KMS-11 (cell line): ENCODE results near the gene CD22.

Source experiments
- H2AFZ ChIP-seq: fragments of 200-600 bp; sonication (generic); 2 replicates; pipeline ENCODE4 v1.6.1; 2016; ENCODE audit warnings: antibody characterized with exemption, mixed run types, low read depth
- H3K27ac ChIP-seq: fragments of 200-600 bp; sonication (generic); 2 replicates; pipeline ENCODE4 v1.6.1; 2016; ENCODE audit warnings: mild to moderate bottlenecking, mixed run types
- H3K27me3 ChIP-seq: fragments of 200-600 bp; sonication (generic); 2 replicates; pipeline ENCODE4 v1.6.1; 2017; ENCODE audit warnings: mild to moderate bottlenecking, low read depth, mixed run types, moderate library complexity; ENCODE audit not compliant: insufficient read depth
- H3K36me3 ChIP-seq: fragments of 200-600 bp; sonication (generic); 2 replicates; pipeline ENCODE4 v1.6.1; 2017; ENCODE audit warnings: mild to moderate bottlenecking, mixed run types; ENCODE audit not compliant: insufficient read depth
- H3K4me1 ChIP-seq: fragments of 200-600 bp; sonication (generic); 2 replicates; pipeline ENCODE4 v1.6.1; 2016; ENCODE audit warnings: mild to moderate bottlenecking, low read depth, mixed run types; ENCODE audit not compliant: poor library complexity, severe bottlenecking
- H3K4me2 ChIP-seq: fragments of 200-600 bp; sonication (generic); 2 replicates; pipeline ENCODE4 v1.7.0; 2016; ENCODE audit warnings: mild to moderate bottlenecking, mixed run types
- H3K4me3 ChIP-seq: fragments of 200-600 bp; sonication (generic); IDR thresholded peaks from 2 replicates; pipeline ENCODE4 v1.6.1; 2017; ENCODE audit warnings: low read depth, low read length, mixed read lengths; ENCODE audit not compliant: insufficient read depth
- H3K79me2 ChIP-seq: fragments of 200-600 bp; sonication (generic); 2 replicates; pipeline ENCODE4 v1.6.1; 2016; ENCODE audit warnings: low read depth, mixed run types; ENCODE audit not compliant: insufficient read depth
- H3K9ac ChIP-seq: fragments of 200-600 bp; sonication (generic); 2 replicates; pipeline ENCODE4 v1.6.1; 2016; ENCODE audit warnings: mild to moderate bottlenecking, mixed run types
- H4K20me1 ChIP-seq: fragments of 200-600 bp; sonication (generic); 2 replicates; pipeline ENCODE4 v1.6.1; 2016; ENCODE audit warnings: mild to moderate bottlenecking, mixed run types; ENCODE audit not compliant: insufficient read depth
- TF ChIP-seq, protein P1 (sequence below): fragments of 200-600 bp; sonication (generic); conservative IDR thresholded peaks from 2 replicates; pipeline ENCODE4 v1.6.1; 2017; ENCODE audit warnings: low read depth, mild to moderate bottlenecking, antibody characterized with exemption, low read length, moderate library complexity, mixed read lengths

CD22 gene

DNA sequence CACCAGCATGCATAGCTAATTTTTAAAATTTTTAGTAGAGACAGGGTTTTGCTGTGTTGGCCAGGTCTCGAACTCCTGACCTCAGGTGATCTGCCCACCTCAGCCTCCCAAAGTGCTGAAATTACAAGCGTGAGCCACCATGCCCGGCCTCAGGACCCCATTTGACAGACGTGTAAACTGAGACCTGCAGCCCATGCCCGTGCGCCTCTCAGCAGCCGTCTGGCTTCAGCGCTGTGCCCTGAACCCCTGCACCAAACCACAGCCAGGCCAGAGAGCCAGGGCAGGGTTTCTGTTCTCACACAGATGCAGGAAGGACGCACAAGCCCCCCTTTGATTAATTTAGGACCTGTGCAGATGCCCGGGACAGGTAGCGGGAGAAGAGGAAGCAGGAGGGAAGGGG, 11.4 kb downstream of the CD22 start:
- Histone ChIP-seq H4K20me1 (no peaks in the 10 kb centered on the region), H3K27ac (no peak overlapping the region), H3K4me1 (no peaks in the 10 kb centered on the region), H3K9ac (no peak overlapping the region), H3K4me2 (no peak overlapping the region), H2AFZ (no peak overlapping the region), H3K36me3 (no peaks in the 10 kb centered on the region), H3K4me3 (no peak overlapping the region), H3K27me3 (peaks cover 65% of the 10 kb centered on the region), H3K79me2 (no peaks in the 10 kb centered on the region)
- TF ChIP-seq, protein P1, sequence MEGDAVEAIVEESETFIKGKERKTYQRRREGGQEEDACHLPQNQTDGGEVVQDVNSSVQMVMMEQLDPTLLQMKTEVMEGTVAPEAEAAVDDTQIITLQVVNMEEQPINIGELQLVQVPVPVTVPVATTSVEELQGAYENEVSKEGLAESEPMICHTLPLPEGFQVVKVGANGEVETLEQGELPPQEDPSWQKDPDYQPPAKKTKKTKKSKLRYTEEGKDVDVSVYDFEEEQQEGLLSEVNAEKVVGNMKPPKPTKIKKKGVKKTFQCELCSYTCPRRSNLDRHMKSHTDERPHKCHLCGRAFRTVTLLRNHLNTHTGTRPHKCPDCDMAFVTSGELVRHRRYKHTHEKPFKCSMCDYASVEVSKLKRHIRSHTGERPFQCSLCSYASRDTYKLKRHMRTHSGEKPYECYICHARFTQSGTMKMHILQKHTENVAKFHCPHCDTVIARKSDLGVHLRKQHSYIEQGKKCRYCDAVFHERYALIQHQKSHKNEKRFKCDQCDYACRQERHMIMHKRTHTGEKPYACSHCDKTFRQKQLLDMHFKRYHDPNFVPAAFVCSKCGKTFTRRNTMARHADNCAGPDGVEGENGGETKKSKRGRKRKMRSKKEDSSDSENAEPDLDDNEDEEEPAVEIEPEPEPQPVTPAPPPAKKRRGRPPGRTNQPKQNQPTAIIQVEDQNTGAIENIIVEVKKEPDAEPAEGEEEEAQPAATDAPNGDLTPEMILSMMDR, result no peak

- H3K4me2 ChIP-seq, result no peak overlapping the region
These were observed 12.0 kb downstream of the CD22 start for GRCh38 chr19:35341006-35341405.

GRCh38 chr19:35341565-35342225, 12.7 kb downstream of the CD22 start:
- H3K9ac ChIP-seq, result no peak overlapping the region
- H3K27ac ChIP-seq, result no peak overlapping the region
- H3K4me2 ChIP-seq, result no peak overlapping the region
- H4K20me1 ChIP-seq, result no peaks in the 10 kb centered on the region
- H3K36me3 ChIP-seq, result no peaks in the 10 kb centered on the region
- H3K4me3 ChIP-seq, result no peak overlapping the region
- H2AFZ ChIP-seq, result no peak overlapping the region
- no peaks in the 10 kb centered on the region for H3K4me1 ChIP-seq
- peaks cover 66% of the 10 kb centered on the region for H3K27me3 ChIP-seq
- TF ChIP-seq, protein P1, result no peak
- H3K79me2 ChIP-seq, result no peaks in the 10 kb centered on the region

More at GRCh38 chr19:35341006-35341405, 12.0 kb downstream of the CD22 start:
- H3K36me3 ChIP-seq, result no peaks in the 10 kb centered on the region
- no peaks in the 10 kb centered on the region for H3K4me1 ChIP-seq
- H4K20me1 ChIP-seq, result no peaks in the 10 kb centered on the region
- peaks cover 62% of the 10 kb centered on the region for H3K27me3 ChIP-seq
- H3K27ac ChIP-seq, result no peak overlapping the region
- H3K9ac ChIP-seq, result no peak overlapping the region
- no peak overlapping the region for H2AFZ ChIP-seq
- TF ChIP-seq, protein P1, result no peak
- H3K79me2 ChIP-seq, result no peaks in the 10 kb centered on the region
- H3K4me3 ChIP-seq, result no peak overlapping the region

GRCh38 chr19:35342430-35342829, 13.4 kb downstream of the CD22 start:
- Histone ChIP-seq H3K27ac (no peak overlapping the region), H3K79me2 (no peaks in the 10 kb centered on the region), H2AFZ (no peak overlapping the region), H3K27me3 (peaks cover 67% of the 10 kb centered on the region), H3K4me3 (no peak overlapping the region), H3K9ac (no peak overlapping the region), H3K36me3 (no peaks in the 10 kb centered on the region), H4K20me1 (no peaks in the 10 kb centered on the region), H3K4me1 (no peaks in the 10 kb centered on the region), H3K4me2 (no peak overlapping the region)
- TF ChIP-seq, protein P1, result no peak
